GM19438 (cell line): ENCODE measurements around the gene SDE2.

Experiments
- ATAC-seq: cut with Tn5 transposase; IDR thresholded peaks from one replicate; pipeline ENCODE4 v1.9.1; 2021; ENCODE audit warnings: low read depth; ENCODE audit not compliant: unreplicated experiment

SDE2 gene

DNA sequence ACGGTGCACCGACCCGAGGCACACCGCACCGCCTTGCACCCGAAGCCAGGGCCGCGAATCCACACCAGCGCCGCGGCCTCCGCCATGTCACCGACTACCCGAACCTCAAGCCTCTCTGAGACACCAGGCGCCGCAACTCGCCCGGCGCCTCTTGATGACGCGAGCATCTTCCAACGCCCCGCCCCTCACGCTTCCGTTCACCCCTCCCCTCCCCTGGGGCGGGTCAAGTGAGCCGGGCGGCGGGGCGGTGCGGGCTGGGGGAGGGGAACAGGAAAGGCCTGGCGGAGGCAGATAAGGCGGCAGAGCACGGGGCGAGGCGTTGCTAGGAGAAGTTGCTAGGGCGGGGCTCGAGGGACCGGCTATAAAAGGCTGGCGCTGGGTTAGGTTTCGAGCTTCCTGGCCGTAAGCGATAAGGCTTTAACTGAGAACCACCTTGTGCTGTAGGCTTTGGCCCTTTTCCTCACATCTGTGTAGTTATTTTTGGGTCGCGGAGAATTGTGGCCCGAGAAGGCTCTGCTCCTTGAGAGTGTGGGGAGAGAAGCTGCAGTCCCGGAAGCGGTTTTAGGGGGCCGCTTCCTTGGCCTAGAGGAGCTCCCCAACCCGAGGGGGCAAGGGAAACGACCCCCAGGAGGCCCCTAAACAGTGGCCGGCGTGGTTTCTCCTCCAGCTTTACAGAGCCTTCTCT, at the start of gene SDE2:
Gene SDE2, minus strand, starts transcription at position 117 of the 685 bp plus-strand sequence. Its CDS starts 31 bp downstream, at position 86.
- peak; percentile 74 for ATAC-seq

GRCh38 chr1:226048886-226049285, 49.7 kb upstream of the SDE2 start:
- no peak for ATAC-seq

GRCh38 chr1:226047495-226047894, 48.4 kb upstream of the SDE2 start:
- no peak for ATAC-seq

- no peak for ATAC-seq
These were observed 47.1 kb upstream of the SDE2 start for GRCh38 chr1:226046240-226046639.

DNA sequence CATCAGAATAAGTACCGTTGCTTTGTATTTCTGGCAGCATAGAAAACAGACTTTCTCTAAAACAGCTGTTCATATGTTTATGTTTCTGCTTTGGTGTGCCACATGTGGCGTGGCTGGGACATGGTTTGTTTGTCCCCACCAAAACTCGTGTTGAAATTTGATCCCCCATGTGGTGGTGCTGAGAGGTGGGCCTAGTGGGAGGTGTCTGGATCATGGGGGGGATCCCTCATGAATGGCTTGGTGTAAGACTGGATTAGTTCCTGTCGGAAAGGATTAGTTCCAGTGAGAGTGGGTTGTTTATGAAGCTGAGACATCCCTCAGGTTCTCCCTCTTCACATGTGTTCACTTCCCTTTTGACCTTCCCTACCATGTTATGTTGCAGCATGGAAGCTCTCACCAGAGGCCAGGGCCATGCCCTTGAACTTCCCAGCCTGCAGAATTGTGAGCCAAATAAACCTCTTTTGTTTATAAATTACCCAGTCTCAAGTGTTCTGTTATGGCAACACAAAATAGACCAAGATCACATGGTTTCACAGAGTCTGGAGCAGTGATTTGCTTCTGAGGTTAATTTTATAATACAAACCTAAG, 45.5 kb upstream of the SDE2 start:
- ATAC-seq: no peak

GRCh38 chr1:226041419-226041818, 42.3 kb upstream of the SDE2 start:
- no peak for ATAC-seq

- no peak for ATAC-seq
These were observed 39.5 kb upstream of the SDE2 start for GRCh38 chr1:226038661-226039060.

DNA sequence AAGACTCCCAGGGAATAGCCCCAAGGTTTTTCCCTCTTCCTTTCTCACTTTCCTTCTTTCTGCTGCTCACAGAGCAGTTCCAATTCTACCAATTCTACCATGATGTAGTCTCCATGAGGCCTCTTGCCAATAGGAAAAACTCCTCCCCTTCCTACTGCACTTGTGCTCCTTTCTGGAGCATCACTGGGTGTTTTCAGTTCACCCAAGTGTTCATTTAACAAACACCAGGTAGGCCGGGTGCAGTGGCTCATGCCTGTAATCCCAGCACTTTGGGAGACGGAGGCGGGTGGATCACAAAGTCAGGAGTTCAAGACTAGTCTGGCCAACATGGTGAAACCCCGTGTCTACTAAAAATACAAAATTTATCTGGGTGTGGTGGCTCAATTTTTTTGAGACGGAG, 36.8 kb upstream of the SDE2 start:
- no peak for ATAC-seq

DNA sequence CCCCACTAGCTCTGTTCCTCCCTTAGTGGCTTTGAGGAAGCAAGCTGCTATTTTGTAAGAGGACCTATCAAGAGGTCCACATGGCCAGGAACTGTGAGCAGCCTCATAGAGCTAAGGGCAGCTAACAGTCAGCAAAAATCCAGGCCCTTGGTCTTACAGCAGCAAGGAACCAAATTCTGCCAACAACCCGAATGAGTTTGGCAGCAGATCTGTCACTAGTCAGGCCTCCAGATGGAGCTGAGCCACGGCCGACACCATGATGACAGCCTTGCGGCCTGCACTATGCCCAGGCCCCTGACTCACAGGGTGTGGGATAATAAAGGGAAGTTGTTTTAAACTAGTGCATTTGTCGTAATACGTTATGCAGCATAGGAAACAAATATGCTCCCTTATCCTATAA, 35.3 kb upstream of the SDE2 start:
- ATAC-seq: no peak

- ATAC-seq: no peak
These were observed 34.8 kb upstream of the SDE2 start for GRCh38 chr1:226033991-226034390.

- no peak for ATAC-seq
These were observed 34.4 kb upstream of the SDE2 start for GRCh38 chr1:226033582-226033981.

- ATAC-seq: no peak
These were observed 30.6 kb upstream of the SDE2 start for GRCh38 chr1:226029568-226030225.

GRCh38 chr1:226029093-226029496, 30.0 kb upstream of the SDE2 start:
- no peak for ATAC-seq

- ATAC-seq: no peak
These were observed 28.5 kb upstream of the SDE2 start for GRCh38 chr1:226027538-226028217.

DNA sequence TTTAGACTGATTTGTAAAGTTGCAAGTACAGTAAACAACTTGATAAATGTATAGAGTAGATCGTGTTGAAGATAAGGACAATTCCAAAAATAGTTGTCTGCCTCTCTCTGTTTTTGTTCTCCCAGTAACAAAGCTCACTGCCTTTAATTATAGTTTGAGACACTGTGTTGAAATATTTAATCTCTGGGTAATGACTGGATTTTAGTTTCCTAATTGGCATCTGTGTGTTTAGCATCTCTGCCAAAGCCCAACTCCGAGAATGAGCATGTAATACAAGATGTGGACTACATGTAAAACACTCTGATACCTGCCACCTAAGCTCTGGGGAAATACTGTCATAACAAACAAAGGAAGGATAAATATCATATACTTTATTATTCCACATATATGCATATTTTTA, 27.7 kb upstream of the SDE2 start:
- ATAC-seq: no peak

DNA sequence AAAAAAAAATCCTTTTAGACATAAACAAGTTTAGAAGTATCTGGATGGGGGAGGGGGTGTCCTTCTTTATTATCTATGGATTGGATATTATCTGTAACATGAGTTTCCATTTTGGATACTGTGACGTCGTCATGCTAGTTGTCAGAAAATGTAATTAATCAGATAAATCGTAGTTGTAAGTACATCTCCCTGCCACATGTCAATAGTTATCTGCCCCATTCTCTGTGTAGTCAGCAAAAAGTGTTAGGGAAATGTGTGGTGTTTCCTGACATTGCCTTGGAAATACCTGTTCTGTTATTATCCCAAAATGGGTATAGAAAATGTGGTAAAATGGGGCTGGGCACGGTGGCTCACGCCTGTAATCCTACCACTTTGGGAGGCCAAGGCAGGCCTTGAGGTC, 24.6 kb upstream of the SDE2 start:
- no peak for ATAC-seq

- no peak for ATAC-seq
These were observed 22.7 kb upstream of the SDE2 start for GRCh38 chr1:226021801-226022200.

GRCh38 chr1:226021401-226021800, 22.3 kb upstream of the SDE2 start:
- ATAC-seq: no peak

DNA sequence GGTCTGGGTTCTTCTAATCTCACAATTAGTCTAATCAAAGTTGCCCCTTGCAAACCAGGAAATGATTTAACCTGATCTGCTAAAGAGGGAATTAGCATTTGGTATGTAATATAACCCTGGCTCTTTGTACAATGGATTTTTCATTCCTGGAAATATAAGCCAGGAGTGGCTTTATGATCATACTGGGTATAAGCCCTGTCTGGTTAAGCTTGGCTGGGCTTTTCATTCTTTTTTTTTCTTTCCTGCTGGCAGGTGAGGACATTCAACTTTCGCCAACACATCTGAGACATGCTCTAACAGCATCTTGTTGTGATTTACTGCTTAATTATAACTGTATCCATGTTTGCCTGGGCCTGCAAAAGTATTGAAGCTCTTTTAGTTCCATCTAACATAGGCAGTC, 20.4 kb upstream of the SDE2 start:
- ATAC-seq: no peak

- no peak for ATAC-seq
These were observed 17.9 kb upstream of the SDE2 start for GRCh38 chr1:226017070-226017469.

GRCh38 chr1:226009650-226010044, 10.5 kb upstream of the SDE2 start:
- no peak for ATAC-seq
